Measurements from ENCODE around the gene MFNG. TPM values are rescaled to one million over a fixed set of nuclear protein-coding genes. Genes with fewer than 3 reads are reported as not detected.
A peak's percentile ranks its signal among the peaks of the same experiment; 100 is the strongest.

MFNG gene
- total RNA-seq, 1 experiment from 2014 or later = 7.1 TPM

- TF ChIP-seq TCF7L2 (IDR thresholded peaks at IDR 0.05; ENCODE audit: low read depth, low read length) (no peak), CTCF (IDR thresholded peaks at IDR 0.05) (no peak), SIN3A (IDR thresholded peaks at IDR 0.05; ENCODE audit: borderline replicate concordance, insufficient read depth, low read depth, low read length) (no peak), POLR2AphosphoS5 (IDR thresholded peaks at IDR 0.05; ENCODE audit: low read depth, low read length) (no peak), REST (IDR thresholded peaks at IDR 0.05; ENCODE audit: insufficient read depth in 1 of 2, low read depth in 2 of 2, low read length in 1 of 2) (no peak)
- intact Hi-C loops (cut with micrococcal nuclease; ENCODE audit: unreplicated experiment) (no loop called here), in situ Hi-C loops (cut with HindIII; ENCODE audit: low pct_unique_long_range_greater_than_20kb, low sequenced_read_pairs) (no loop called here)
- Histone ChIP-seq H3K4me3 (ENCODE audit: low read depth in 2 of 2, low read length in 2 of 2) (no peak overlapping the region), H3K36me3 (ENCODE audit: control insufficient read depth, insufficient read depth, low read length) (no peaks in the 10 kb centered on the region), H3K27ac (ENCODE audit: low read length) (peak overlapping the region; percentile 69), H3K9me3 (ENCODE audit: control insufficient read depth, insufficient read depth, low read depth, low read length) (no peaks in the 10 kb centered on the region), H3K27me3 (ENCODE audit: control insufficient read depth, insufficient read depth, low read length) (no peaks in the 10 kb centered on the region), H3K4me1 (ENCODE audit: control insufficient read depth, insufficient read depth, low read length) (peaks cover 17% of the 10 kb centered on the region)
- ChIA-PET POLR2A (interaction anchor here (0.5 kb wide), 1 partner anchor 16 kb away, joined by 5 read pairs; no protein-coding TSS in a partner anchor), CTCF (interaction anchor here (0.6 kb wide), 1 partner anchor 55 kb away, joined by 5 read pairs; the partner anchor contains the start of gene LGALS2)
- ATAC-seq (peak; percentile 92), DNase-seq (ENCODE audit: low read depth, low spot score) (no peak)
- BruUV-seq (replicated peaks) = no TSS peak
Measured at GRCh38 chr22:37525073-37525745, 39.0 kb upstream of the MFNG start.

GRCh38 chr22:37522482-37522881 is 36.3 kb upstream of the MFNG start:
- TF ChIP-seq CTCF (IDR thresholded peaks at IDR 0.05) (no peak), REST (IDR thresholded peaks at IDR 0.05; ENCODE audit: insufficient read depth in 1 of 2, low read depth in 2 of 2, low read length in 1 of 2) (no peak), TCF7L2 (IDR thresholded peaks at IDR 0.05; ENCODE audit: low read depth, low read length) (no peak), SIN3A (IDR thresholded peaks at IDR 0.05; ENCODE audit: borderline replicate concordance, insufficient read depth, low read depth, low read length) (no peak), POLR2AphosphoS5 (IDR thresholded peaks at IDR 0.05; ENCODE audit: low read depth, low read length) (no peak)
- no peak for DNase-seq (ENCODE audit: low read depth, low spot score)
- ChIA-PET CTCF (no interaction called here), POLR2A (no interaction called here)
- H3K4me3 ChIP-seq (ENCODE audit: low read depth in 2 of 2, low read length in 2 of 2) = no peak overlapping the region
- H3K27me3 ChIP-seq (ENCODE audit: control insufficient read depth, insufficient read depth, low read length) = no peaks in the 10 kb centered on the region
- no peak for ATAC-seq
- intact Hi-C loops (cut with micrococcal nuclease; ENCODE audit: unreplicated experiment) (no loop called here), in situ Hi-C loops (cut with HindIII; ENCODE audit: low pct_unique_long_range_greater_than_20kb, low sequenced_read_pairs) (no loop called here)
- H3K27ac ChIP-seq (ENCODE audit: low read length) = no peak overlapping the region
- no TSS peak for BruUV-seq (replicated peaks)
- H3K36me3 ChIP-seq (ENCODE audit: control insufficient read depth, insufficient read depth, low read length) = no peaks in the 10 kb centered on the region; the same call in 1 of the 2 replicates
- H3K4me1 ChIP-seq (ENCODE audit: control insufficient read depth, insufficient read depth, low read length) = peaks cover 22% of the 10 kb centered on the region
- no peaks in the 10 kb centered on the region for H3K9me3 ChIP-seq (ENCODE audit: control insufficient read depth, insufficient read depth, low read depth, low read length)

Measured in Panc1 (cell line).